IMR-90 (cell line): Measurements from ENCODE around the gene THADA. TPM values are rescaled to one million over a fixed set of nuclear protein-coding genes. Genes with fewer than 3 reads are reported as not detected.
A peak's percentile ranks its signal among the peaks of the same experiment; 100 is the strongest.

Experiments
- ATAC-seq: fragments of 200-7000 bp; cut with Tn5 transposase; 2 replicates; pipeline ENCODE4 v1.9.1; 2020; ENCODE audit warnings: low read depth, mild to moderate bottlenecking, moderate library complexity
- BruUV-seq: library from RNA; stranded (reverse); fragments of 400-500 nt; replicated peaks from 2 replicates; lab custom pipeline; 2021; lab: Mats Ljungman, UMichigan
- CTCF ChIA-PET: fragments of 300-600 bp; formaldehyde crosslinking; extraction: SDS; loops from one replicate; lab custom pipeline; 2021; ENCODE audit warnings: antibody characterized with exemption; lab: Yijun Ruan, JAX
- POLR2A ChIA-PET: fragments of 300-600 bp; sonication (Branson Sonifier 250); formaldehyde crosslinking; loops from one replicate; lab custom pipeline; 2022; ENCODE audit warnings: antibody characterized with exemption; ENCODE audit not compliant: unreplicated experiment; lab: Charles Lee
- DNase-seq: peaks from one replicate; pipeline ENCODE4 v3.0.0; 2013
- H2AFZ ChIP-seq: replicated peaks from 2 replicates; pipeline ENCODE3; 2013; ENCODE audit warnings: low read length, mild to moderate bottlenecking; ENCODE audit not compliant: poor library complexity
- H2AK5ac ChIP-seq: 2 replicates; pipeline ENCODE4 v1.6.1; 2013; ENCODE audit warnings: low read depth, low read length, inconsistent platforms
- H2AK9ac ChIP-seq: replicated peaks from 2 replicates; pipeline ENCODE3; 2013; ENCODE audit warnings: mild to moderate bottlenecking, low read depth, low read length, moderate library complexity; ENCODE audit not compliant: poor library complexity
- H2BK120ac ChIP-seq: 2 replicates; pipeline ENCODE4 v1.6.1; 2013; ENCODE audit warnings: low read depth, low read length, inconsistent platforms
- H2BK15ac ChIP-seq: 3 replicates; pipeline ENCODE4 v1.6.1; 2013; ENCODE audit warnings: low read depth, low read length, inconsistent platforms
- H2BK20ac ChIP-seq: 2 replicates; pipeline ENCODE4 v1.6.1; 2013; ENCODE audit warnings: low read depth, mild to moderate bottlenecking, inconsistent platforms, low read length, moderate library complexity
- H2BK5ac ChIP-seq: 2 replicates; pipeline ENCODE4 v1.6.1; 2013; ENCODE audit warnings: mild to moderate bottlenecking, low read depth, low read length, inconsistent platforms; ENCODE audit not compliant: poor library complexity, severe bottlenecking
- H3K14ac ChIP-seq: replicated peaks from 2 replicates; pipeline ENCODE4 v1.6.1; 2013; ENCODE audit warnings: low read depth, low read length, inconsistent platforms
- H3K18ac ChIP-seq: 2 replicates; pipeline ENCODE4 v1.6.1; 2013; ENCODE audit warnings: low read depth, low read length, control low read depth
- H3K23ac ChIP-seq: 2 replicates; pipeline ENCODE4 v1.6.1; 2013; ENCODE audit warnings: low read depth, low read length, inconsistent platforms
- H3K27ac ChIP-seq: 2 replicates; pipeline ENCODE4 v1.5.1; 2013; ENCODE audit warnings: mild to moderate bottlenecking, control low read depth, low read length; ENCODE audit not compliant: insufficient read depth
- H3K27me3 ChIP-seq: 2 replicates; pipeline ENCODE4 v1.6.1; 2013; ENCODE audit warnings: low read length; ENCODE audit not compliant: control insufficient read depth, insufficient read depth
- H3K36me3 ChIP-seq: 2 replicates; pipeline ENCODE4 v1.6.1; 2013; ENCODE audit warnings: low read length, mixed read lengths; ENCODE audit not compliant: control insufficient read depth, insufficient read depth
- H3K4ac ChIP-seq: 2 replicates; pipeline ENCODE4 v1.6.1; 2013; ENCODE audit warnings: low read depth, low read length, inconsistent platforms
- H3K4me1 ChIP-seq: 2 replicates; pipeline ENCODE4 v1.6.1; 2013; ENCODE audit warnings: low read length, mixed read lengths; ENCODE audit not compliant: control insufficient read depth, insufficient read depth
- H3K4me2 ChIP-seq: 2 replicates; pipeline ENCODE4 v1.6.1; 2013; ENCODE audit warnings: low read depth, mild to moderate bottlenecking, control low read depth, low read length, moderate library complexity
- H3K4me3 ChIP-seq: 2 replicates; pipeline ENCODE4 v1.5.1; 2013; ENCODE audit warnings: low read depth, mild to moderate bottlenecking, control low read depth, low read length, moderate library complexity; ENCODE audit not compliant: insufficient read depth
- H3K56ac ChIP-seq: 2 replicates; pipeline ENCODE4 v1.6.1; 2013; ENCODE audit warnings: low read length, inconsistent platforms; ENCODE audit not compliant: insufficient read depth; ENCODE audit errors: extremely low read depth
- H3K79me1 ChIP-seq, 2 experiments: 2 replicates each; pipeline ENCODE4 v1.6.1; 2013; ENCODE audit warnings: low read length in 2 of 2, inconsistent platforms in 1 of 2, low read depth in 1 of 2
- H3K9ac ChIP-seq: 2 replicates; pipeline ENCODE4 v1.6.1; 2013; ENCODE audit warnings: low read depth, low read length, control low read depth
- H3K9me1 ChIP-seq: 2 replicates; pipeline ENCODE4 v1.6.1; 2013; ENCODE audit warnings: low read length, inconsistent platforms; ENCODE audit not compliant: insufficient read depth
- H3K9me3 ChIP-seq: 2 replicates; pipeline ENCODE4 v1.6.1; 2013; ENCODE audit warnings: low read length; ENCODE audit not compliant: control insufficient read depth, insufficient read depth
- H4K20me1 ChIP-seq: 2 replicates; pipeline ENCODE4 v1.6.1; 2013; ENCODE audit warnings: low read length, inconsistent platforms; ENCODE audit not compliant: insufficient read depth
- H4K5ac ChIP-seq: 2 replicates; pipeline ENCODE4 v1.6.1; 2013; ENCODE audit warnings: mild to moderate bottlenecking, low read depth, low read length, control low read depth
- H4K8ac ChIP-seq, 2 experiments: 2 replicates each; pipeline ENCODE4 v1.6.1; 2013; ENCODE audit warnings: low read depth in 2 of 2, low read length in 2 of 2, control low read depth in 1 of 2, inconsistent platforms in 1 of 2
- H4K91ac ChIP-seq: 2 replicates; pipeline ENCODE4 v1.6.1; 2013; ENCODE audit warnings: low read depth, low read length, inconsistent platforms; ENCODE audit not compliant: insufficient read depth
- MAZ ChIP-seq: IDR thresholded peaks from 2 replicates; pipeline ENCODE4 v1.6.1; 2012; ENCODE audit warnings: low read depth, mild to moderate bottlenecking, low read length, improper control_type of control experiment, moderate library complexity, borderline replicate concordance
- MXI1 ChIP-seq: IDR thresholded peaks from 2 replicates; pipeline ENCODE4 v1.6.1; 2012; ENCODE audit warnings: low read depth, mild to moderate bottlenecking, low read length, moderate library complexity, borderline replicate concordance
- POLR2A ChIP-seq: IDR thresholded peaks from 2 replicates; pipeline ENCODE4 v1.6.1; 2012; ENCODE audit warnings: mild to moderate bottlenecking, low read depth, low read length
- RAD21 ChIP-seq: IDR thresholded peaks from 2 replicates; pipeline ENCODE4 v1.6.1; 2012; ENCODE audit warnings: low read length, improper control_type of control experiment
- WGBS, 2 experiments: methylation state at CpG; one replicate each; pipeline versions ENCODE4 v1.1.5 to v1.1.7; 2013; ENCODE audit warnings: missing lambda C conversion rate in 2 of 2; ENCODE audit not compliant: insufficient read length in 1 of 2; ENCODE audit errors: extremely low coverage in 2 of 2; 5-methylcytosine and 5-hydroxymethylcytosine counted together
- dilution Hi-C: fragments of 300-500 bp; cut with HindIII; formaldehyde crosslinking; loops from one replicate; pipeline ENCODE4 v1.14.3; 2018; ENCODE audit warnings: low sequenced_read_pairs; ENCODE audit not compliant: unreplicated experiment
- in situ Hi-C: fragments of 300-500 bp; cut with MboI; formaldehyde crosslinking; loops from 3 replicates; pipeline ENCODE4 v1.14.3; 2019; ENCODE audit warnings: low sequenced_read_pairs, inconsistent platforms, mixed read lengths
- intact Hi-C: fragments of 100-400 bp; cut with micrococcal nuclease; formaldehyde crosslinking; loops from 2 replicates; pipeline ENCODE4 v1.10.0; 2022
- polyA plus RNA-seq, 3 experiments: library from polyadenylated mRNA; depleted of rRNA; stranded (reverse); fragments of >200 nt; gene quantifications; 2 replicates each; pipeline ENCODE4 v1.2.3, GENCODE V29; 2012; ENCODE audit warnings: low replicate concordance in 1 of 3
- total RNA-seq: library from RNA; depleted of rRNA; stranded (reverse); fragments of >200 nt; gene quantifications from 2 replicates; pipeline ENCODE4 v1.2.3, GENCODE V29; 2012
- TF ChIP-seq, protein P1 (sequence below): fragments of 150-350 bp; IDR thresholded peaks from 2 replicates; pipeline ENCODE4 v1.6.1; 2017; ENCODE audit warnings: mild to moderate bottlenecking, antibody characterized with exemption, low read length, low read depth
- TF ChIP-seq, protein P2 (sequence below): conservative IDR thresholded peaks from 2 replicates; pipeline ENCODE4 v1.5.1; 2012; ENCODE audit warnings: mild to moderate bottlenecking, low read depth, low read length, improper control_type of control experiment

The THADA gene
- total and polyA plus RNA-seq, 2 of the 4 experiments (the other 2 are of a cell fraction), result 10.5 to 21.3 TPM

DNA sequence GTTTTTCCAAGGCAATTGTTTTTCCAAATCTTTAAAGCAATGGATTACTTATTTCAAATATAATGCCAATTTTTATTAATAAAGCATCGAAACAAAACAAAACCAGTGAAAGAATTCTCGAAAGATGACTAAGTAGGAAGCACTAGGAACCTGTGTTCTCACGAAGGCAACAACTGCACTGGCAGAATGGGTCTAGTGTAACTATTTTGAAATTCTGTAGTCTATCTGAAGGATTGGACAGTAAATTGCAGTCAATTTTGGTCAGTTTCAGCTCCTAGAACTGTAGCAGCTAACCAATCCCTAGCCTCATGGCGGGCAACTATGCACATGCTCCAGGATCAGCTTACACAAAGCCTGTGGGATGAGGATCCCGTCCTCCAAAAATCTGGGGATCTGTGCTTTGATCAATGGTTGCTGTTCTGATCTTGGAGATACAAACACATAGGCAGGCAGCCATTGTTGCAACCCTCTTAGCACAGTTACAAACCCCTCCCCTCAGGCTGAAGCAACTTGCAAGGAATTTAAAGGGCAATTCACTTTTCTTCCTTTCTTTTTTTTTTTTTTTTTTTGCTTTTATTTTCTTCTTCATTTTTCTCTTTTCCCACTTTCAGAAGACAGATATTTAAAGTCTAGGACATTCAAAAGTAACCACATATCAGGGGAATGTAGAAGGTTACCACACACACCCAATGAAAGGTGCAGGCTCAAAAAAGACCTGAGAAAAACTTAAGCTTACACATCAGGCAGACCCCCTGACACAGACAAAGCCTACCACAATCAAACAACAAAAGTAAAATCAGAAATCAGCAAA, 147.6 kb downstream of the THADA start:
- H3K9ac ChIP-seq, result no peak overlapping the region
- peaks cover 5% of the 10 kb centered on the region for H3K4me1 ChIP-seq
- no peak overlapping the region for H2BK120ac ChIP-seq
- no peaks in the 10 kb centered on the region for H4K20me1 ChIP-seq
- no peak overlapping the region for H3K56ac ChIP-seq
- H3K14ac ChIP-seq, result no peak overlapping the region
- dilution Hi-C loops, result no loop called here
- H3K79me1 ChIP-seq, result no peaks in the 10 kb centered on the region
- CTCF ChIA-PET, result interaction anchor here (0.6 kb wide), 1 partner anchor 952 kb away, joined by 3 read pairs; no protein-coding TSS in a partner anchor
- DNase-seq (no peak), ATAC-seq (no peak)
- H3K23ac ChIP-seq, result no peak overlapping the region
- no peak overlapping the region for H3K4me3 ChIP-seq
- POLR2A ChIA-PET, result no interaction called here
- H3K27me3 ChIP-seq, result no peaks in the 10 kb centered on the region
- no peak overlapping the region for H2BK20ac ChIP-seq
- H4K8ac ChIP-seq, result peak overlapping the region in 1 of 2 experiments; percentile 1; a peak in 1 of 4 replicates
- no peak for TF ChIP-seq MXI1
- TF ChIP-seq, protein P1, sequence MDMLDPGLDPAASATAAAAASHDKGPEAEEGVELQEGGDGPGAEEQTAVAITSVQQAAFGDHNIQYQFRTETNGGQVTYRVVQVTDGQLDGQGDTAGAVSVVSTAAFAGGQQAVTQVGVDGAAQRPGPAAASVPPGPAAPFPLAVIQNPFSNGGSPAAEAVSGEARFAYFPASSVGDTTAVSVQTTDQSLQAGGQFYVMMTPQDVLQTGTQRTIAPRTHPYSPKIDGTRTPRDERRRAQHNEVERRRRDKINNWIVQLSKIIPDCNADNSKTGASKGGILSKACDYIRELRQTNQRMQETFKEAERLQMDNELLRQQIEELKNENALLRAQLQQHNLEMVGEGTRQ, result no peak
- TF ChIP-seq RAD21, result no peak
- no peak for TF ChIP-seq MAZ
- no peak for TF ChIP-seq POLR2A
- TF ChIP-seq, protein P2, sequence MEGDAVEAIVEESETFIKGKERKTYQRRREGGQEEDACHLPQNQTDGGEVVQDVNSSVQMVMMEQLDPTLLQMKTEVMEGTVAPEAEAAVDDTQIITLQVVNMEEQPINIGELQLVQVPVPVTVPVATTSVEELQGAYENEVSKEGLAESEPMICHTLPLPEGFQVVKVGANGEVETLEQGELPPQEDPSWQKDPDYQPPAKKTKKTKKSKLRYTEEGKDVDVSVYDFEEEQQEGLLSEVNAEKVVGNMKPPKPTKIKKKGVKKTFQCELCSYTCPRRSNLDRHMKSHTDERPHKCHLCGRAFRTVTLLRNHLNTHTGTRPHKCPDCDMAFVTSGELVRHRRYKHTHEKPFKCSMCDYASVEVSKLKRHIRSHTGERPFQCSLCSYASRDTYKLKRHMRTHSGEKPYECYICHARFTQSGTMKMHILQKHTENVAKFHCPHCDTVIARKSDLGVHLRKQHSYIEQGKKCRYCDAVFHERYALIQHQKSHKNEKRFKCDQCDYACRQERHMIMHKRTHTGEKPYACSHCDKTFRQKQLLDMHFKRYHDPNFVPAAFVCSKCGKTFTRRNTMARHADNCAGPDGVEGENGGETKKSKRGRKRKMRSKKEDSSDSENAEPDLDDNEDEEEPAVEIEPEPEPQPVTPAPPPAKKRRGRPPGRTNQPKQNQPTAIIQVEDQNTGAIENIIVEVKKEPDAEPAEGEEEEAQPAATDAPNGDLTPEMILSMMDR, result no peak
- H4K5ac ChIP-seq, result no peak overlapping the region; the same call in 1 of the 2 replicates
- no peak overlapping the region for H4K91ac ChIP-seq
- intact Hi-C loops, result no loop called here
- no peak overlapping the region for H2AK5ac ChIP-seq
- H3K4me2 ChIP-seq, result no peak overlapping the region
- BruUV-seq, result no TSS peak
- peaks cover 3% of the 10 kb centered on the region; the same call in 1 of the 2 replicates for H3K36me3 ChIP-seq
- no peak overlapping the region for H3K27ac ChIP-seq
- H2BK15ac ChIP-seq, result no peak overlapping the region
- no peak overlapping the region for H2AK9ac ChIP-seq
- H3K4ac ChIP-seq, result no peak overlapping the region
- H3K9me3 ChIP-seq, result no peaks in the 10 kb centered on the region
- H2AFZ ChIP-seq, result no peak overlapping the region
- in situ Hi-C loops, result no loop called here
- no peak overlapping the region for H3K18ac ChIP-seq
- no peaks in the 10 kb centered on the region for H3K9me1 ChIP-seq
- WGBS, 2 experiments, result no CpG with 5 or more reads among the region's 5 CpGs
- no peak overlapping the region for H2BK5ac ChIP-seq
